ENCODE measurements around the gene ACACB.

Gene ACACB

DNA sequence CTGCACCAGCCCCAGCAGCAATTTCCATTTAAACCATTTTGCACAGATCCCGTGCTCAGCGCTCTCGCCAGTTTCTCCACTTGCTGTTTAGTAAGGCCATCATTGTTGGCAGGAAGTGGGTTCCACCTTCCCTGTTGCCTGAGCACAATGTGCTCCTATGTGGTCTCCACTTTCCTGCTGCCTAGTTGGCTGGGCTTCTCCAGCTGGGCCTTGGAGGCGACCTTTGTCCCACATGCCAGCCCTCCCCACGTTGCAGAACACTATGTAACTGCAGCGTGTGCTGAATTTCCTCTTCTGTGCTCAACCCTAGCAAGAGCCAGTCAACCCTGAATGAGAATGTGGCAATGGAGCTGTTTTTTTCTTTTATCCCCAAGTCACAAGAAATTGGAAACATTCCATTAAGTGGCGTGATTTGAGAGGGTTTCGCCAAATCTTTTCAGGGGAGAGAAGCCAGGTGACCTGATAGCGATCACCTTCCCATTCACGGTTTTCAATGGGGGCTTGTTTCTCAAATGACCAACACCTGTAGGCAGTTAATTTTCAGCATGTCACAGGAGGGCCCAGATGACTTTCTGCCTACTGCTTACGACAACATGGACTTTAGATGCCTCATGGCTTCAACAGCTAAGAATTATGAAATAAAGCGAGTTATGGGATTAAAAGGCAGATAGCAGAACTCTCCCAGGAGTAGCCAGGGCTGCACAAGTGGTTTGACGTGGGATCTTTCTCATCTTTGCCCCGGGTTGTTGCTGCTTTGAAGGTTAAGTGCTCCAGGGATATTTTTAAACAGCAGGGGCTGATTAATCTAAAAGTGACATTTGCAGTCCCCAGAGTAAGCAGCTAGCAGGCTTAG lies at the start of gene ACACB:
Gene ACACB (plus strand): TSS at position 830 of the 853 bp plus-strand sequence. CDS start 22,819 bp downstream, outside the sequence.
- DNase-seq: no peak

DNA sequence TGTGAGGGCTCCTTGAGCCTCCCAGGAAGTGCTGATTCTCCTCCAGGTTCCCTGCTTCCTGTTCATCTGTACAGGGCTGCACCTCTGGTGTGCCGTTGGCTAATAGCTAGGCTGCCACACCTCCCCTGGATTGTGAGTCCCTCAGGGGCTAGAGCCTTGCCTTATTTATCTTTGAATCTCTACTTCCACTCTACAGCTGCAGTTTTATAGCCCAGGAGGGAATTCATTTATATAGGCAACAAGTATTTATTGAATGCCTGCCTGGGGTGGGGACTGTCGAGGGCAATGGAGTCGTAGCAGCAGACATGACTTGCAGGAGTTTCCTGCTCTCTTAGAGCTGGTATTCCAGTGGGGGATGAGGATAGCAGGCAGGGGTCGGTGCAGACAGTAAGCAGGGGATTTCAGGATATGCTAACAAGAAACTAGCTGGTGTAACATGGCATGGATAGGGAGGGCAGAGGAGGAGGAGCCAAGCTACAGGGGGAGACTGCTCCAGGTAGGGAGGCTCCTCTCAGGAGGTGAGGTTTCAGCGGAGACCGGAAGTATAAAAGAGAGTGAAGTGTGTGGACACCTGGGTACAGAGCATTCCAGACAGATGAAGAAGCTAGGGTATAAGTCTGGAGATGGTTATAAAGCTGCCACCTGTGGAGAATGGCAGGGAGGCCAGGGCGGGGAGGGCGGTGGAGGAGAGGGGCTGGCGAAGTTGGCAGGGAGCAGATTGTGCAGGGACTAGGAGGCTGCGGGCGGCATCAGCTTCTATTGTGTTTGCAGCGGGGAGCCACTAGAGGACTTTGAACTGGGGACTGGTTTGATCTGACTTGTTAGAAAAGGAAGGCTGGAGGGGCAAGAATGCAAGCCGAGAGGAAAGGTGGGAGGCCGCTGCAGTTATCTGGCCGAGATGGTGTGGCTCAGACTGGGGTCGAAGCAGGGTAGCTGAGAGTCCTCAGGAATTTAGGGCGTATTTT lies 46.8 kb upstream of the ACACB start:
- no peak for DNase-seq

DNA sequence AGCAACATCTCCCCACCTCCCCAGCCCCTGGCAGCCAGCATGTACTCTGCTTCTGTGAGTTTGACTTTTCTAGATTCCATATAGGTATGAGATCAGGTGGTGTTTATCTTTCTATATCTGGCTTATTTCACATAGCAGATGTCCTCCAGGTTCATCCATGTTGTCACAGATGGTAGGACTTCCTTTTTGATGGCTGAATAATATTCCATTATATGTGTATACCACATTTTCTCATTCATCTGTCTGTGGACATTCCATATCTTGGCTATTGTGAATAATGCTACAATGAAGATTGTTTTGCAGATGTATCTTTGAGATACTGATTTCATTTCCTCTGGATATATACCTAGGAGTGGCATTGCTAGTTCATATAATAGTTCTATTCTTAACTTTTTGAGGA lies 41.5 kb upstream of the ACACB start:
- no peak for DNase-seq

GRCh38 chr12:109082751-109083150 lies 33.6 kb upstream of the ACACB start:
- DNase-seq: no peak

GRCh38 chr12:109084425-109084824 lies 32.0 kb upstream of the ACACB start:
- DNase-seq: no peak

DNA sequence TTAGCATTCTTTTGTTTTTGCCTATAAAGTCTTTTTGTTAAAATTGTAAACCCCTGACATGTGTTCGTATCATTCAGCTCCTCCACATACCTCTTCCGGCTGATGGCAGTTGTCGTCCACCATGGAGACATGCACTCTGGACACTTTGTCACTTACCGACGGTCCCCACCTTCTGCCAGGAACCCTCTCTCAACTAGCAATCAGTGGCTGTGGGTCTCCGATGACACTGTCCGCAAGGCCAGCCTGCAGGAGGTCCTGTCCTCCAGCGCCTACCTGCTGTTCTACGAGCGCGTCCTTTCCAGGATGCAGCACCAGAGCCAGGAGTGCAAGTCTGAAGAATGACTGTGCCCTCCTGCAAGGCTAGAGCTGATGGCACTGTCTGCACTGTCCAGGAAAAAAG lies 30.8 kb upstream of the ACACB start:
- no peak for DNase-seq

- no peak for DNase-seq
These were observed 29.1 kb upstream of the ACACB start for GRCh38 chr12:109087250-109087649.

- no peak for DNase-seq
These were observed 27.6 kb upstream of the ACACB start for GRCh38 chr12:109088818-109089217.

DNA sequence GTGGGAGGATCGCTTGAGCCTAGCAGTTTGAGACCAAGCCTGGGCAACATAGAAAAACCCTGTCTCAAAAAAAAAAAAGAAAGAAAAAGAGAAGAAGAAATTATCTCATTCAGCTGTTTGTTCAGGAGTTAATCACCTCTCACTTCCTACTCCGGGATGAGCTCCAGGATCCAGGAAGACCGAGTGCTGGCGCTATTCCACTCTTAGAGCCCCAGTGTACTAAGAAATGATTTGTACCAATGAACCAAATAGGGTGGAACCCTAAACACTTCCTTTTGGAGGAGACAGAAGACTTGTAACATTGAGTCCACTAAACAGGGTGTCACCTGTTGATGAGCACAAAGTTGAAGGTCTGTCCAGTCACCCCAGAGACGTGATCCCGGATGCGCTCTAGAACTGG lies 26.7 kb upstream of the ACACB start:
- no peak for DNase-seq

DNA sequence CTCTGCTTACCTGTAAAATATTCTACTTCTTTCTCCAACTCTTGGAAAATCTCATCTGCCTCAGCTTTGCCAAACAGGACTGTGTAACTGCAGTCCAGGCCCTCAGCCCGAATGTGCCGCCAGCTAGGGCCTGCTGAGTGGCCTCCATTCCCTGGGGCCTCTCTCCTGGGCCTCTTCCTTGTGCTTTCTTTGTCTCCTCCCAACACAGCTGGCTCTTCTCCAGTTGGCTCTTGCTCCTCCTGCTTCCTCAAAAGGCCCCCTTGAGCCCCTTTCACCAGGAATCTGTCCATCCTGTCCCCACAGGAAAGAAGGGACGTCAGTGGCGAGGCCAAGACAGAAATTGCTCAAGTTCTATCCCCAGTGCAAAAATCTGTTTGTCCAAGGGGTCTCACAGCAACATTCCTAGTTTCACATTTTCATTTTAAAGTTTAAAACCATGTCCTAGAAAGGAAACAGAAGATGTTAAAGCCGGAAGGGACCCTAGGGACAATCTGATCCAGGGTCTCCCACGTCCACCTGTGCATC lies 23.8 kb upstream of the ACACB start:
- peak in 1 of 2 experiments; percentile 14 for DNase-seq

GRCh38 chr12:109093022-109093918 lies 23.1 kb upstream of the ACACB start, which contains the start of gene ALKBH2:
TSS of gene ALKBH2 (minus strand) at chr12:109093472. CDS start at chr12:109092786, 686 bp downstream.
- peak; percentile 92 to 94 for DNase-seq

DNA sequence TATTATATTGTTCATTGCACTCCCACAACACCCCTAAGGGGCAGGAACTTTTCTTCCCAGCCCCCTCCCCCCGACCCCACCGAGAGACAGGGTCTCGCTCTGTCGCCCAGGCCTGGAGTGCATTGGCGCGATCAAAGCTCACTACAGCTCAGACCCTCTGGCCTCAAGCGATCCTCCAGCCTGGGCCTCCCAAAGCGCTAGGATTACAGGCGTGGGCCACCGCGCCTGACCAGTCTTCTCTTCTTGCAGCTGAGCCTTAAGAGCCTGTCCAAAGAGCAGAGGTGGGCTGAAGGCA lies 19.3 kb upstream of the ACACB start:
- no peak for DNase-seq

DNA sequence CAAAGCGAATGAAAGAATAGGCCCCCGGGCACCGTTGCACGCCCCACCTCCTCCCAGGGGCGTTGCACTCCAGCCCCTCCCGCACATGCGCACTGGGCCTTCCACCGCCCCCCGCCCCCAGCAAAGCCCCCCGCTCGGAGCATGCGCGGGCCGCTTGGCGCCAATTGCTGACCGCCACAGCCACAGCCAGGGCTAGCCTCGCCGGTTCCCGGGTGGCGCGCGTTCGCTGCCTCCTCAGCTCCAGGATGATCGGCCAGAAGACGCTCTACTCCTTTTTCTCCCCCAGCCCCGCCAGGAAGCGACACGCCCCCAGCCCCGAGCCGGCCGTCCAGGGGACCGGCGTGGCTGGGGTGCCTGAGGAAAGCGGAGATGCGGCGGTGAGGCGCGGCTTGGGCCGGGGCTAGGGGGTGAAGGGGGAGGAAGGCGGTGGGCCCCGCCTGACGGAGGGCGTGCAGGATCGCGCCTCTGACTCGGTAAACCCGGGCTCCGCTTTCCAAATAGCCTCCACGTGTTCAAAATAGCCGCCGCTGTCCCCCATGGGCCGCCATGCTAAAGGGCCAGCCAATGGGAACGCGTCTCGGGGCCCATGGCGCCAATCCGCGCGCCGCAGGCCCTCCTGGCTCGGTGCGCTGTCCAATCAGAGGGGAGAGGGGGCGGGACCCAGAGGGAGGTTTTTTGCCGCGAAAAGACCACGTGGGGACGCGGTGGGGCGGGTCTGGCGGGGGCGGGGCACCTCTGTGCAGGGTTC lies 18.8 kb upstream of the ACACB start, which contains the start of gene UNG:
Gene UNG (plus strand): TSS at position 163 of the 748 bp plus-strand sequence. CDS start 83 bp downstream, at position 246.
- DNase-seq: peak; percentile 94 to 95

- peak in 1 of 2 experiments; percentile 46 for DNase-seq
These were observed 18.2 kb upstream of the ACACB start for GRCh38 chr12:109098183-109098604.

DNA sequence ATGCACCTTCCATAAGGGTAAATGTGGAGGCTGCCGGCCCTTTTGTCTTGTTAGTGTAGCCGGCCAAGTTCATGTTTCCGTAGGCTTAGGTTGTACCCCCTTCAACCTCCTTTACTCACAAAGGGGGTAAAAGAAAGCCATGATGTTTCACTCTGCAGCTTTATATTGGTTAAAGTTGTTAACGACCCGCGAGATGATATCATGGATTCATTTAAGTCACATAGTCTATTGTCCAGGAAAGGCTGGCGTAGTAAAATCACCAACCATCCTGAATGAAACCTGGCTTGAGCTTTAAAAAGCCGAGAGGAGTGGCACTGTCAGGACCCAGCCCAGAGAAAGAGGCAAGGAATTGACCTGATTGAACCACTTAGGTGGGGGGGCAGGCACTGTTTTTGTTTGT lies 17.7 kb upstream of the ACACB start:
- DNase-seq: no peak

GRCh38 chr12:109099431-109100020 lies 16.9 kb upstream of the ACACB start:
- no peak for DNase-seq

GRCh38 chr12:109100741-109101140 lies 15.6 kb upstream of the ACACB start:
- no peak for DNase-seq

DNA sequence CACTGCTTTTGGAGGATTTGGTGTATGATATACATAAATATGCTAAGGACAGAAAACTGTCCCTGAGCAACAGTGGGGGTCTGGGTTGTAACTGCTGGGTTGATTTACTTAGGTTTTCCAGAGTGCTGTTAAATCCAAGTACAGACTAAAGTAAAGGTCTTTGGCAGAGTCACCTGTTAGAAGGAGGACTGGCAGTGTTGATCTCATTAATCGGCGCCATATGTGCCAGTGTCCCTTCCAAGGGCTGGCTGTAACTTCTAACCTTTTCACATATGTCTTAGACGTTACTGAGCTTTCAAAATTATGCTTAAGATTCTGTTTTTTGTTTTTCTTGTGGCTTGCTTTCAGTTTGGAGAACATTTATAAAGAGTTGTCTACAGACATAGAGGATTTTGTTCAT lies 13.9 kb upstream of the ACACB start:
- DNase-seq: no peak

GRCh38 chr12:109105176-109105575 lies 11.2 kb upstream of the ACACB start:
- DNase-seq: no peak

DNA sequence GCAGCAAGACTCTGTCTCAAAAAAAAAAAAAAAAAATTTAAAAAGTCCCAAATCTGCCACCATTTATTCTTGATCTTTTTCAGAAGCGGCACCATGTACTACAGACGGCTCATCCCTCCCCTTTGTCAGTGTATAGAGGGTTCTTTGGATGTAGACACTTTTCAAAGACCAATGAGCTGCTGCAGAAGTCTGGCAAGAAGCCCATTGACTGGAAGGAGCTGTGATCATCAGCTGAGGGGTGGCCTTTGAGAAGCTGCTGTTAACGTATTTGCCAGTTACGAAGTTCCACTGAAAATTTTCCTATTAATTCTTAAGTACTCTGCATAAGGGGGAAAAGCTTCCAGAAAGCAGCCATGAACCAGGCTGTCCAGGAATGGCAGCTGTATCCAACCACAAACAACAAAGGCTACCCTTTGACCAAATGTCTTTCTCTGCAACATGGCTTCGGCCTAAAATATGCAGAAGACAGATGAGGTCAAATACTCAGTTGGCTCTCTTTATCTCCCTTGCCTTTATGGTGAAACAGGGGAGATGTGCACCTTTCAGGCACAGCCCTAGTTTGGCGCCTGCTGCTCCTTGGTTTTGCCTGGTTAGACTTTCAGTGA lies 6.5 kb upstream of the ACACB start:
- DNase-seq: no peak

All from NCI-H2081 (cell line).